ENCODE results near the gene CTNNA2. TPM values are rescaled to one million over a fixed set of nuclear protein-coding genes. Genes with fewer than 3 reads are reported as not detected.

CTNNA2 gene
- total RNA-seq, 1 donor from 2014 or later, result 15.0 TPM

- TF ChIP-seq, protein P1, sequence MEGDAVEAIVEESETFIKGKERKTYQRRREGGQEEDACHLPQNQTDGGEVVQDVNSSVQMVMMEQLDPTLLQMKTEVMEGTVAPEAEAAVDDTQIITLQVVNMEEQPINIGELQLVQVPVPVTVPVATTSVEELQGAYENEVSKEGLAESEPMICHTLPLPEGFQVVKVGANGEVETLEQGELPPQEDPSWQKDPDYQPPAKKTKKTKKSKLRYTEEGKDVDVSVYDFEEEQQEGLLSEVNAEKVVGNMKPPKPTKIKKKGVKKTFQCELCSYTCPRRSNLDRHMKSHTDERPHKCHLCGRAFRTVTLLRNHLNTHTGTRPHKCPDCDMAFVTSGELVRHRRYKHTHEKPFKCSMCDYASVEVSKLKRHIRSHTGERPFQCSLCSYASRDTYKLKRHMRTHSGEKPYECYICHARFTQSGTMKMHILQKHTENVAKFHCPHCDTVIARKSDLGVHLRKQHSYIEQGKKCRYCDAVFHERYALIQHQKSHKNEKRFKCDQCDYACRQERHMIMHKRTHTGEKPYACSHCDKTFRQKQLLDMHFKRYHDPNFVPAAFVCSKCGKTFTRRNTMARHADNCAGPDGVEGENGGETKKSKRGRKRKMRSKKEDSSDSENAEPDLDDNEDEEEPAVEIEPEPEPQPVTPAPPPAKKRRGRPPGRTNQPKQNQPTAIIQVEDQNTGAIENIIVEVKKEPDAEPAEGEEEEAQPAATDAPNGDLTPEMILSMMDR (conservative IDR thresholded peaks at IDR 0.05), result no peak
- H3K36me3 Mint-ChIP-seq, result peaks cover 4% of the 10 kb centered on the region
- H3K9me3 Mint-ChIP-seq, result peaks cover 15% of the 10 kb centered on the region
- no peak for DNase-seq (ENCODE audit: extremely low spot score, unreplicated experiment)
- no peak overlapping the region for H3K4me3 Mint-ChIP-seq
- H3K27ac Mint-ChIP-seq, result no peak overlapping the region
- peaks cover 11% of the 10 kb centered on the region for H3K27me3 Mint-ChIP-seq
- peaks cover 6% of the 10 kb centered on the region for H3K4me1 Mint-ChIP-seq (ENCODE audit: unreplicated experiment)
These were observed 768.2 kb downstream of the CTNNA2 start for GRCh38 chr2:80281049-80281448.

DNA sequence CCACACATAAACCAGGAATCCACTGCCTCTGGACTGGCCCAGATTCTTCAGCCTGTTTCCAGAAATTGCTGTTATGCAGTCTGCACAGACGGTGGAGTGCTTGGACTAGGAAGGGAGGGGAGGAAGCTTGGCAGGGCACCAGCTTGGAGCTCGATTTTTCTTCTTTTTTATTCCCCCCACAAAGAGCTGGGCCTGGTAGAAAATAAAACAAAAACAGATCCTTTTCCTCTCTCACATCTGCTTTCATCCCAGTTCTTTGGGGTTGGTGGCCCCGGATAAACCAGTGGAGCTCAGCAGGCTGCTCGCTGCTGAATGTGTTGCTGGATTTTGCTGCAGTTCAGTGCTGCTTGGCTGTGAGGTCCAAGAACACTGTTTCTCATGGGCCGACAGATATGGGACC, 775.7 kb downstream of the CTNNA2 start:
- Mint-ChIP-seq H3K27ac (peak overlapping the region; percentile 46), H3K4me3 (no peak overlapping the region), H3K4me1 (ENCODE audit: unreplicated experiment) (peaks cover 12% of the 10 kb centered on the region), H3K9me3 (peaks cover 6% of the 10 kb centered on the region), H3K36me3 (no peaks in the 10 kb centered on the region), H3K27me3 (peaks cover 19% of the 10 kb centered on the region)
- no peak for DNase-seq (ENCODE audit: extremely low spot score, unreplicated experiment)
- TF ChIP-seq, protein P1 (conservative IDR thresholded peaks at IDR 0.05), result no peak

DNA sequence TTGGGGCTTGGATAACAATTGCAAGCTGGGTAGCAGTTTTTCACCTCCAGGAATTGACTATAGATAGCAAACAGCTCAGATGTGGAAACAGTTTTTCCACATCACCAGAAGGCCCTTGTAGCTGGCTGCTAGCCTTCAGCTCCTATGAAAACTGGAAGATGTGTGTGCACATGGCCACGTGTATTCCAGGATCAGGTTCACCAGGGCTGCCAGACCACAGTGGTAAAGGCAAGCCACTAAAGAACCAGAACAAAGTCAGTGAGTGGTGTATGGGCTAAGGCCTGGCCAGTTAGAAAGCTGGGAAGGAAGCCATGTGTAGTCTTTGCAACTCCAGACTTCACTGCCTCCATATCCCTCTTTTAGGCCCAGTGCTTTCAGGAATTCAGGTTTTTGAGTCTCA, 778.8 kb downstream of the CTNNA2 start:
- Mint-ChIP-seq H3K27me3 (peaks cover 20% of the 10 kb centered on the region), H3K9me3 (no peaks in the 10 kb centered on the region), H3K36me3 (no peaks in the 10 kb centered on the region), H3K4me3 (no peak overlapping the region), H3K4me1 (ENCODE audit: unreplicated experiment) (peaks cover 12% of the 10 kb centered on the region), H3K27ac (no peak overlapping the region)
- no peak for DNase-seq (ENCODE audit: extremely low spot score, unreplicated experiment)
- TF ChIP-seq, protein P1 (conservative IDR thresholded peaks at IDR 0.05), result no peak

GRCh38 chr2:80292474-80292873, 779.6 kb downstream of the CTNNA2 start:
- H3K36me3 Mint-ChIP-seq, result no peaks in the 10 kb centered on the region
- no peak overlapping the region for H3K27ac Mint-ChIP-seq
- H3K4me3 Mint-ChIP-seq, result no peak overlapping the region
- H3K4me1 Mint-ChIP-seq (ENCODE audit: unreplicated experiment), result peaks cover 12% of the 10 kb centered on the region
- peaks cover 21% of the 10 kb centered on the region for H3K27me3 Mint-ChIP-seq
- no peaks in the 10 kb centered on the region for H3K9me3 Mint-ChIP-seq
- DNase-seq (ENCODE audit: extremely low spot score, unreplicated experiment), result no peak
- TF ChIP-seq, protein P1 (conservative IDR thresholded peaks at IDR 0.05), result no peak

- TF ChIP-seq, protein P1 (conservative IDR thresholded peaks at IDR 0.05), result no peak
- Mint-ChIP-seq H3K4me1 (ENCODE audit: unreplicated experiment) (peaks cover 12% of the 10 kb centered on the region), H3K36me3 (no peaks in the 10 kb centered on the region), H3K27ac (no peak overlapping the region), H3K9me3 (no peaks in the 10 kb centered on the region), H3K4me3 (no peak overlapping the region), H3K27me3 (peaks cover 23% of the 10 kb centered on the region)
- no peak for DNase-seq (ENCODE audit: extremely low spot score, unreplicated experiment)
These were observed 780.2 kb downstream of the CTNNA2 start for GRCh38 chr2:80293039-80293438.

DNA sequence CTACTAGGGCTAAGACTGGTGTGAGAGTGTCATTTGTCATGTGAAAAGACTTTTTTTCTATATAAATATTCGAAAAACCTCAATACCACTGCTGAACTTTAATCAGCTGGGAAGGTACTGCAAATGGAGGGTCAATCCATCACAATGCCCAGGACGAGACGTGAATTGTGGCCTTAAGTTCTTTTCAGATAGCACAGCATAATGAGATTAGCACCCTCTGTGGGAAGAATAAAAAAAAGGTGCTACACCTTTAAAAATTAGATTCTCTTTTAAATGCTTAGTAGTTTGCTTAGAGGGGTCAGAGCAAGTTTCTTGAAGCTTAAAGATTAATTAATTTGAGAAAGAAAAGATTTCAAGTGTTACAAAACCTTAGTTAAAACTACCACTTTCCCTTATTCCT, 786.1 kb downstream of the CTNNA2 start:
- DNase-seq (ENCODE audit: extremely low spot score, unreplicated experiment), result no peak
- H3K27me3 Mint-ChIP-seq, result peaks cover 76% of the 10 kb centered on the region

More for the DNA sequence above, 786.1 kb downstream of the CTNNA2 start:
- peaks cover 3% of the 10 kb centered on the region for H3K36me3 Mint-ChIP-seq
- no peaks in the 10 kb centered on the region for H3K9me3 Mint-ChIP-seq
- no peak overlapping the region for H3K27ac Mint-ChIP-seq
- no peak overlapping the region for H3K4me3 Mint-ChIP-seq
- TF ChIP-seq, protein P1 (conservative IDR thresholded peaks at IDR 0.05), result no peak
- peaks cover 5% of the 10 kb centered on the region for H3K4me1 Mint-ChIP-seq (ENCODE audit: unreplicated experiment)
